HT1080 (cell line): ENCODE measurements around the gene CEPT1. TPM values are rescaled to one million over a fixed set of nuclear protein-coding genes. Genes with fewer than 3 reads are reported as not detected.

ENCODE experiments used
- DNase-seq: peaks from one replicate; pipeline ENCODE4 v3.0.0-alpha.2; 2015; ENCODE audit warnings: low read depth
- small RNA-seq: library from RNA; depleted of rRNA; stranded (forward); fragments of <200 nt; gene quantifications from one replicate; pipeline ENCODE3, GENCODE V24; 2014
- total RNA-seq: library from RNA; depleted of rRNA; stranded (reverse); fragments of >200 nt; shearing (Covaris generic); gene quantifications from 2 replicates; pipeline ENCODE4 v1.2.3, GENCODE V29; 2014; rRNA removed

The CEPT1 gene
- total RNA-seq, 1 experiment from 2014 or later, result 35.7 TPM

DNA sequence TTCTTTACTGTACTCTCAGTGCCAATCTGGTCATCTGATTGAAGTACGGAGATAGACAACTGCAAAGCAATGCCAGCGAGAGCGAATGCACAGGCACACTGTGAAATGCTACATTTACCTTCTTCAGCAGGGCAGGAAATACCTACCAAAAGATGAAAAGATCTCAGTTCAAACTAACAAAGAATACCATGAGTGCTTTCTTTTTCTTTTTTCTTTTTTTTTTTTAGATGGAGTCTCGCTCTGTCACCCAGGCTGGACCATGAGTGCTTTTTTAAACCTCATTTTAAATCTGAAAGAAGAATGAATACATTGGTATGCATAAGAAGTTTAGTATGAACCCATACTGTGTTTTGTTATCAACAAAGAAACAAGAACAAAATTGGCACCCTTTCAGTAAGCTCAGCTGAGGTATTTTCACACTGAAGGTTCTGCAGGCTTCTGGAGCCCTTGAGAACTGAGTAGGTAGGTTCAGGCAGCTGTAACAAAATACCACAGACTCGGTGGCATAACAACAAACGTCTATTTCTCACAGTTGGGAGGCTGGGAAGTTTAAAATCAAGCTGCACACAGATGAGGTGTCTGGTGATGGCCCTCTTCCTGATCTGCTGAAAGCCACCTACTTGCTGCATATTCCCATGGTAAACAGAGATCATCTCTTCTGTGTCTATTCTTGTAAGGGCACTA lies 85.8 kb downstream of the CEPT1 start:
- no peak for DNase-seq

DNA sequence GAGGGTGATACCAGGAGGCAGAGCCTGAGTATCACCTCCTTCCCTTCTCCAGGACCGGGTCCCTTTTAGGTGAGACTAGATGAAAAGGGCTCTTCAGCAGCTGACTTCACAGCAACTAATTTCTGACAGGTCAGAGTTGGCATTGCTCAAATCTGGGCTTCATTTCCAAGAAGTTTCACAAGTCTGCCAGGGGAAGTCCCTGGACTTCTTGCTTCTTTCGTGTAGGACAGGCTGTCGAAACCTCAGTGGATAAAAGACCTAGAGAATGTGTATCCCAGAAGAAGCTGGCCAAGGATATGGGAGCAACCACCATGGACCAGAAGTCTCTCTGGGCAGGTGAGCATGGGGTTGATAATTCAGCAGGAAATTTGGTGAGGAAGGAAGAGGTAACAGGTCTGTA lies 87.4 kb downstream of the CEPT1 start, which contains the start of gene CHI3L2:
Gene CHI3L2 (plus strand): TSS at position 280 of the 400 bp plus-strand sequence. CDS start 17 bp downstream, at position 297.
- no peak for DNase-seq

DNA sequence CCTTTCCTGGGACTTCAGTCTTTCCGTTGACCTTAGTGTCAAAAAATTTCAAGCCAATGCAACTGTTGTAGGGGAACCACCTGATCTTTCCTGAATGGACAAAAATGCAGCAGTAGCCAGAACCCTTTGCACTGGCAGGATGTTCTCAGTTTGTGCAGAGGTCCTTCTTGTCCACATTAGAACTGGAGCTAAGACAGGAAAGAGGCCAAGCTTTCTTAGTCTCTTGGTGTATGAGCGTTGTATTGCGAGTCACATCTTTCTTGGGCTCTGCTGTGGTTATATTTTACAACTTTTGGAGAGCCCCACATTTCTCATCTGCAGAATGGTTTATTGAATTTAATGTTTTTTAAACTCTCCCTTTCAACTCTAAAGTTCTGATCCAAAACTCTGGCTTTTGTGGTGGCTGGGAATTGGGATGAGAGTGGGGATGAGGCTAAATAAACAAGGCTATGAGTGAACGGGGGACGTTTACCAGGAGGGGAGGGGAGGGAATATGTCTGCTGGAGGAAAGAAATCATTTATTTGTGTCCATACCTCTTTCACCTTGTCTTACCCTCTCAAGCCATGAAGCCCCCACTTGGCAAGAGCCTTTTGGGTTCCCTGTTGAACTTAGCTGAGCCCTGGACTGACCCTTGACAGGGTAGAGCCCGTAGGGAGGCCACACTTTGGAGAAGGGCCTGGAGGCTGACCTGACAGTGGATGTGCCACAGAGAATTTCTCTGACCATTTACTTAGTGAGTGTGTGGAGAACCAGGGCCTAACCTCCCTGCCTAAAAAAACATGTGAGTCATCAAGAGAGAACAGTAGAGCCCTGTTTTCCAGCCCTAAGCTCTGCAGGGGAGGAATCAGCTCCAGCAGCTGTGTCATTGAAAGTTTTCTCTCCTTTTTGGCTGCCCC lies 88.1 kb downstream of the CEPT1 start:
- peak; percentile 94 for DNase-seq

DNA sequence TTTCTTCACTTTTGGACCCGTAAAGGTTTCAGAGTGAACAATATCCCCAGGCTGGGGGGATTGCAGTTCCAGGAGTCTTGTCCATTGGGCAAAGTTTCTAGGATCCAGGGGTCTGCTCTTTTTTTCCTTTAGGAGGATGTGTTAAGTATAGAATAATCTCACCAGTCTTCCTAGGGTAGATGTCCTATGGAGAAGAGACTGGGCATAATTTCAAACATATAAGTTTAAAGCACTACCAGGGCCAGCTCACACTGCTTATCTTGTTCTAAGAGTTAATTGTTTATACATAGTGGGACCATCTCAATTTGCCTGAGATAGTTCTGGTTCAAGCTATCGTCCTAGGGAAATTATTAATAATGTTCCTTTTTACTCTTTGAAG lies 88.7 kb downstream of the CEPT1 start:
- DNase-seq, result no peak

DNA sequence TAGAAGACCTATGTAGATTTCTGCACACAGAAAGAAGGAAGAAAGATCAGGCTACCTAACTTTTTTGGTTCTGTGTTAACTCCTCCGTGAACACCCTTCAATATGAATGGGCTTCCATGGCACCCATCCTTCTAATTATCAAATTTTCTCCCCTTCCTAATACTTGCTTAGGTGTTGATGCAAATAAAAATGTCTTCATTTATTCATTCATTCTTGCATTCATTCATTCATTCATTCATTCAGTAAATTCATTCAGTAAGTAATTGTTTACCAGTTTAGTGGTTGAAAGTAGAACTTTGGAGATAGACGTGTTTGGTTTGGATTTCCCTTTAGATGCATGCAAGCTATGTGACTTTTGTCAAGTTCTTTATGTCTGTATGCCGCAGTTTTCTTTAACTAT lies 92.1 kb downstream of the CEPT1 start:
- DNase-seq, result no peak

DNA sequence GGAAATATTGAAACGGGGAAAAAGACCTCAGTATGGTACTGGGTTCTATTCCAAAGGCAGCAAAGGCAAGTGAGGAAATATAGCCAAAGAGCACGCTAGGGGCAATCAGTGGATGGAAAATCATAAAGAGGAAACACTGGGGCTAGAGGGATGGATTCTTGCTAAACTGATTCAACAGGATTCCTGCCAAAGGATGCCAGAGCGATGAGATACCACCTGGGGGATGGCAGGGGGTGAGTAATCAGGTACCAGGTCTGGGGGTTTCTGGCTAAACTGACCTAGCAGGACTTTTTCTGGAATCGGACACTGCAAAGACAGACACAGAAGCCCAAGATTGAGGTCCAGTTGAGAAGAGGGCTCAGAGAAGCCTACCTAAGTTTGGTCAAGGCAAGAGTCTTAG lies 94.2 kb downstream of the CEPT1 start:
- peak; percentile 75 for DNase-seq

Small RNAs within 50 kb of the gene (small RNA-seq; reads per million reads assigned to genes)
- gene AL355816.1, result not detected

Other genes starting within 250 kb of the CEPT1 start
- gene LRIF1, start 176.3 kb upstream of the CEPT1 start, total RNA-seq, result 15.0 and 20.6 TPM in 2 replicates
- gene DRAM2, start 130 bp upstream of the CEPT1 start, total RNA-seq, result 17.2 and 24.7 TPM in 2 replicates
- not detected in 2 replicates for gene DENND2D, start 60.4 kb downstream of the CEPT1 start, total RNA-seq
- gene CHI3L2, start 87.5 kb downstream of the CEPT1 start, total RNA-seq, result 1.0 and 1.5 TPM in 2 replicates
- gene CHIA, start 150.6 kb downstream of the CEPT1 start, total RNA-seq, result not detected in 2 replicates